NOMO-1 treated with dmso at 0.1 percent for 144 hours (cell line): Measurements from ENCODE around the gene IL12RB1.

Experiments
- DNase-seq: peaks from one replicate; lab custom pipeline; 2025; ENCODE audit not compliant: unreplicated experiment; lab: John Stamatoyannopoulos, UW

Gene IL12RB1

DNA sequence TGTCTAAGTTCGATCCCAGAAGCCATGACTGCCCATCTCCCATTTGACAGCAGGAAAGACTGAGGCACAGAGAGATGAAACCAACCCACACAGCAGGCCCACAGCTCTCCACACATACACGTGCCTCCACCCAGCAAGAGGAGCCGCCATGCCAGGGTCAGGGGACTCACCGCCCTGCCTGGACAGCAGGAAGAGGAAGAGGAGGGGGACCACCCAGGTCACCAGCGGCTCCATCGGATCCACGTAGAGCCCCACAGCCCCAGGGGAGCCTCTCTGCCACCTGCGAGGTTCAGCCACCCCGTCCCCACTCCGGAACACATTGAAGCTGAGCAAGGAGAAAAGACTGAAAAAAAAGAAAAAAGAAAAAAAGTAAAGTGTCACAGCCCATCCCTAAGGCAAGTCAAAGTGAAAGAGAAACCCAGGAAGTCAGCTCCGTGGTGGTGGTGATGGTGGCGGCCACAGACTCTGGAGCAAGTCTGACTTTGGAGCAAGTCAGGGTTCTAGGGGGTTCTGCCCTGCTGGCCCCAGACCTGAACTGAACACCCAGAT is at the start of gene IL12RB1:
Gene IL12RB1, minus strand, starts transcription at position 345 of the 549 bp plus-strand sequence. Its CDS starts 111 bp downstream, at position 234.
- peak; percentile 46 for DNase-seq

DNA sequence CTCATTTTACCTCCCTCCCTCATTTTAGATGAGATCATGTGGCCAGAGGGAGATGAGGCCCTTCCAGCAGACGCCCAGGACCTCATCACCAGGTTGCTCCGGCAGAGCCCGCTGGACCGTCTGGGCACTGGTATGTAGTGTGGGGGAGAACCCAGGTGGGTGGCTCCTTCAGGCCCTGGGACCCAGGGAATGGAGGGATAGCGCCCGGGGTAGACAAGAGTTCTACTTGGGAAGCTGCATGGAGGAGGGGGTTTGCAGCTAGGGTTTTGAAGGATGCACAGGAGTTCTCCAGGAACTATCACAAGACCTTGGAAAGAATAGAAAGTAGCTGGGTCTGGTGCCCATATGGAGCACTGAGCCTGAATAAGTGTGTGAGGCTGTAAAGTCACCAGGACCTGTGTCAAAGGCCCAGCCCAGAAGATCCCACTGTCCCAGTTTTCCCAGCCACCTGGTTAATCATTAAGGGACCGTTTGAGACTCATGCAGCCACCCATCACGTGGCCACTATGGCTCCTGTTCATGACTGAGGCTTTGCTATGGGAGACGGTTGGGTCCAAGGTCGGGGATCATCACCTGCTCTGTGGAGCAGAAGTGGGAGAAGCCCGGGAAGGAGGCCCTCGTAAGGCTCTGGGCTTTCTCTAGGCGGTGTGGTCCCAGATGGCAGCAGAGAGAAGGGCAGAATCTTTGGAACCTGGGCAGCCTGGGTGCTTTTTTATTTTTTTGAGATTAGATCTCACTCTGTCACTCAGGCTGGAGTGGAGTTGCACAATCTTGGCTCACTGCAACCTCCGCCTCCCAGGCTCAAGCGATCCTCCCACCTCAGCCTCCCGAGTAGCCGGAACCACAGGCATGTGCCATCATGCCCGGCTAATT is 49.2 kb upstream of the IL12RB1 start:
- no peak for DNase-seq

DNA sequence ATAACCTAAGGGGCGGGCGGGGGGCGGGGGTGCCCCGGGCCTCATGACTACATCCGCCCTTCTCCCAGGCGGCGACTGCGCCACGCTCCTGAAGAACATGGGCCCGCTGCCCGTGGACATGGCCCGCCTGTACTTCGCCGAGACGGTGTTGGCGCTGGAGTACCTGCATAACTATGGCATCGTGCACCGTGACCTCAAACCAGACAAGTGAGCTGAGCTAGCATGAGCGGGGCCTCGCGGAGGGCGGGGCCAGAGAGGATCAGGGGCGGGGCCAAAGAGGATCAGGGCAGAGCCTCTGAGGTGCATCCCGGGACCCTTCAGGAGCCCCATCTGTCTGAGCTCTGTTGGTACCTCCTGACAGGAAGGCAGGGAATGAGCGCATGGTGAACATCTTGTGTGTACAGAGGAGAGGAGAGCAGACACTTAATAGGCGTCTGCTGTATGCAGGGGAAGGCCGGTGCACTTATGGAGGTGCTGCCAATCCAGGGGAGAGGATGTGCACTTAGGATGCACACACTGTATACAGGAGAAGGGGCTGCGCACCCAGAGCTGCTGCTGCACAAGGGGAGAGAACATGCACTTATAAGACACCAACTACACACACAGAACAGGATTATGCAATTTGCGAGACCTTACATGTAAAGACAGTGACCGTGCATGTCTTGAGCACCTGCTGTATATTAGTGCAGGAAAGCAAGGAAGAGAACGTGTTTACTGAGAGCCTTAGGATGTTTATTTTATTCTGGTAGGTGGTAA is 45.3 kb upstream of the IL12RB1 start:
- no peak for DNase-seq

DNA sequence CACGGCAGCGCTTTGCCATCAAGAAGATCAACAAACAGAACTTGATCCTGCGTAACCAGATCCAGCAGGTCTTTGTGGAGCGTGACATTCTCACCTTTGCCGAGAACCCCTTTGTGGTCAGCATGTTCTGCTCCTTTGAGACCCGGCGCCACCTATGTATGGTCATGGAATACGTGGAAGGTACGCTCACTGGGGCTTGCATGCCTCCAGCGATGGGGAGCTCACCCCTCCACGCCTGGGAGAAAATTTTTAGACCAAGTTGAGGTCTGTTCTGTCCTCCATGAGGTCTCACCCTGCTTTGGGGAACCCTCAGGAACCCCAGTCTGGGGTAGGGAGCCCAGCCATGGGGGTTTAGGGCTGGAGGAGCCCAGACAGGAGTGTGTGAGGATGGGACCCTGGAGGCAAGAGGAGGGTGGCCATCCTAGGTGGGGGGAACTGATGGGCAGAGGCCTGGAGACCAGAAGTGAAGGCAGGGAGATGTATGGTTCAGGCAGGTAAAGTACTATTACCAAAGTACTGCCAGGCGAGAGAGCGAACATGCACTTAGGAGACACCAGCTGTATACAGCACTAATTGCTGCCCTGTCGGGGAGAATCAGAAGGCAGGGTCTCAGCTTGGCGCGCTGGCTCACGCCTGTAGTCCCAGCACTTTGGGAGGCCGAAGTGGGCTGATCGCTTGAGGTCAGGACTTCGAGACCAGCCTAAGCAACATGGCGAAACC is 43.9 kb upstream of the IL12RB1 start:
- DNase-seq = no peak

DNA sequence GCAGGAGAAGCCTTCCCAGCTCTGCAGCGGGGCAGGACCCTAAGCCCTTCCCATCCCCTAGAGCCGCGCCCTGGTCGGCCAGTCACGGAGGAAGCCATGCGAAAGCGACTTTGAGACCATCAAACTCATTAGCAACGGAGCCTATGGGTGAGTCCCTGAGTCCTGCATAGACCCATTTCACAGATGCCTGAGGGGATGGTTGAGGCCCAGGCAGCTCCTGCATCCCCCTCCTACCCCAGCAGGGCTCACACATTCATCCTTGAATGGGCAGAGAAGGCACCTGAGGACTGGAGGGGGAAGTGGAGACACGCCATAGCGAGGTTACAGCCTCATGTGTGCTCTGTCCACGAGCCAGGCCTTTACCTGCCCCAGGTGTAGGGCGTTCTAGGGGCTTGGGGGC is 42.1 kb upstream of the IL12RB1 start:
- DNase-seq = no peak

DNA sequence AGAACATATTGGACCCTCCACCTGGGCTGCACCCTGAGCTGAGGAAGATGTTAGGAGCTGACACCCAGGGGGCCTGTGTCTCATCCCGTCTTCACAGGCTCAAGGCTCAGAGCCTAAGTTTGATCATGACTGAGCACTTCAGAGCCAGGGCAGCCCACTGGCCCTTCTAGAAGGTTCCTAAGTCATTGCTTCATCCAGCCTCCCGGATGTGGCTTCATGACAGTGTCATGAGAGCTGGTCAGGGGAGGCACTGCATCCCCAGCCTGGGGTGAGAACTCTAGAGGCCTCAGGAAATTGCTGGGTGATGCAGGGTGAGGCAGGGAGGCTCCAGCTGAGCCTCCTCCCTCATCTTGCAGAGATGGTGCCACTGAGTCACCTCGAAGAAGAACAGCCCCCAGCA is 41.3 kb upstream of the IL12RB1 start:
- peak; percentile 48 for DNase-seq

DNA sequence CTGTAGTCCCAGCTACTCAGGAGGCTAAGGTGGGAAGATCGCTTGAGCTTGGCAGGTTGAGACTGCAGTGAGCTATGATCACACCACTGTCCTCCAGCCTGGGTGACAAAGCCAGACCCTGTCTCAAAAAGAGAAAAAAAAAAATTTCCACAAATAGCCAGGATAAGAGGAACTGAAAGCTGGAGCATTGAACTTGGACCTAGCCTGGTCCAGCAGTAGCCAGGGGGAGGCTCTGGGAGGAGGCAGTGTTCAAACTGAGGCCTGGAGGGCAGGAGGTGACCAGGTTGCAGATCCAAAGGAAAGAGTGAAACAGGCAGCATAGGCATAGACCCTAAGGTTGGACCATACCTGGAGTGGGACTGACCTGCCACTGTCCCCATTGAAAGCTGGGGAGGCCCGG is 39.4 kb upstream of the IL12RB1 start:
- no peak for DNase-seq

DNA sequence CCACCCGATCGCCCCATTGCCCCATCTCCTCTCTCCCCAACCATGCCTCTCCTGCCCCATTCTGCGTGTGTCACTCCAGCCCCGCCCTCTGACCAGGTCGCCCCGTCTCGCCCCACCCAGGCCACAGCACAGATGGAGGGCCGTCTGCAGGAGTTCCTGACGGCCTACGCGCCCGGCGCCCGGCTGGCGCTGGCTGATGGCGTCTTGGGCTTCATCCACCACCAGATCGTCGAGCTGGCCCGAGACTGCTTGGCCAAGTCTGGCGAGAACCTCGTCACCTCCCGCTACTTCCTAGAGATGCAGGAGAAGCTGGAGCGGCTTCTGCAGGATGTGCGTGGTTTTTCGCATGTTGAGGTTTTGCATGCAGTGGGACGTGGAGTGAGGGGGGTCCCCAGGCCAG is 37.1 kb upstream of the IL12RB1 start:
- DNase-seq = no peak

DNA sequence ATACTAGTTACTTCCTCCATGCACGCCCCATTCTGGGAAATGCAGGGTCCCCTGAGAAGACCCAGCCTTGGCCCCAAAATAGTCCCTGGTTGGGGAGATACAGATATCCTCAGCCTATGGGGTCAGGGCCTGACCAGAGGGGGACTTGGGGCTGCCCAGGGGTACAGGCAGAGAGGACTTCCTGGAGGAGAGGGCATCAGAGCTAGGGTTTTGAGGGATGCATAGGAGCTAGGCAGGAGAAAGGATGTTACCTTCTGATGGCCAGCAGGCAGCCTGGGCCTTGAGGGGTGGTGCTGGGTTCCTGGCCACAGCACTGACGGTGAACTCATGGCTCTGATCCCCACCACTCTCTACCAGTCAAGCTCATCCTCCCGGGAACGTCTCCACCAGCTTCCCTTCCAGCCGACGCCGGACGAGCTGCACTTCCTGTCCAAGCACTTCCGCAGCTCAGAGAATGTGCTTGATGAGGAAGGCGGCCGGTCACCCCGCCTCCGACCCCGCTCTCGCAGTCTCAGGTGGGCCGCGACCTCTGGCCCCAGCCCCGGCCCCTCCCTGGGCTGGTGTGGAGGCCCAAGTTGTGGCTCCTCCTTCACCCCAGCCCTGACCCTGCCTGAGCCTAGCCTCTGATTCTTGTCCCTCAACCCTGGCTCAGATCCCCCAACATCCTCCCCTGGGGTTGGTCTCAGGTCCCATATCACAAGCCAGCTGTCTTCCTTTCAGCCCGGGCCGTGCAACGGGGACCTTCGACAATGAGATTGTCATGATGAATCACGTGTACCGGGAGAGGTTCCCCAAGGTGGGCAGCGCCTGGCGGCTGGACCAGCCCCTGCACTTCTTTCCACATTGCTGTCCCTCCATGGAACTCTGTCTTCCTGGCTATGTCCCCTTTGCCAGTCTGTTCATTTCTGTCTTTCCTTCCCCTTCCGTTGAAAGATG is 36.4 kb upstream of the IL12RB1 start:
- no peak for DNase-seq

DNA sequence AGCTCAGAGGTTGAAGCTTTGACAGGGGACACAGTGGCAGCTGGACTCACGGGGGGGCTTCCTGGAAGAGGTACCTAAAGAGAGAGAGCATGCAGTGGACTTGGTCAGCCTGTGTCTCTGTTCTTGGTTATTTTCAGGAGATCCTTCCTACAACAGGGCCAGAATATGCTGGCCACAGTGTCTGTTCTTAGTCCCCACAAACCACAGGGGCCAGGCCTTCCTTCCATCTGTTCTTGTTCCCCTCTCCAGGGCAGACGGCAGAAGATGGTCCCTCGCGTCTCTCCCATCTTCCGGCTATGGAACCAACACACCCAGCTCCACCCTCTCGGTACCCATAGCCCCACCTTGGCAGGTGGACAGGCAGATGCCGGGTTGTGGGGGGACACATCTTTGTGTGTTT is 35.7 kb upstream of the IL12RB1 start:
- no peak for DNase-seq

DNA sequence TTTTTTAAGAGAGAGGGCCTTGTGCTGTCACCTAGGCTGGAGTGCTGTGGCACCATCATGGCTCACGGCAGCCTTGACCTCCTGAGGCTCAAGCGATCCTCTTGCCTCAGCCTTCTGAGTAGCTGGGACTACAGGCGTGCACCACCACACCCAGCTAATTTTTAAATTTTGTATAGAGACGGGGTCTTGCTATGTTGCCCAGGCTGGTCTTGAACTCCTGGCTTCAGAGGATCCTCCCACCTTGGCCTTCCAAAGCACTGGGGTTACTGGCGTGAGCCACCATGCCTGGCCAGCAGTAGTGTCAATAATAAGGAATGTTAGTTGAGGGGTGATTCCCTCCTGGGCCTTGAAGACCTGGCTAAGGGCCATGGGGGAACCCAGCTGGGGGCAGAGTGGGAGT is 34.4 kb upstream of the IL12RB1 start:
- DNase-seq = no peak

DNA sequence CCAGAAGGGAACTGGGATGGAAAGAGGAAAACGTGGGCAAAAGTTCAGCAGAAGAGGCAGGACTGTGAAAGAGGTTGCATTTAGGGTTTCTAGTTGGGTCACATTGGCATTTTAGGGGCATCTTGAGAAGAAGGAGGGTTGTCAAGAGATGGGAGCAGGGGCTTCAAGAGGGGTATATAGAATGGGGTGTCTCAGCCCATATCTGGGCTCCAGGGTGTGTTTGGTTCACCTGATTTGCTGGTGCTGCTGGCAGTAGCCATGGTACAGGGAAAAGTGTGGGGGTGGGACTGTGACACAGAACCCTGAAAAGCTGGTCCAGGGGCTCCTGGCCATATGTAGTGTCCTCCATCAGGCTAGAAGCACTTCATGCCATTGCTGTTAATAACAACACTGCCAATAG is 33.4 kb upstream of the IL12RB1 start:
- DNase-seq = no peak

DNA sequence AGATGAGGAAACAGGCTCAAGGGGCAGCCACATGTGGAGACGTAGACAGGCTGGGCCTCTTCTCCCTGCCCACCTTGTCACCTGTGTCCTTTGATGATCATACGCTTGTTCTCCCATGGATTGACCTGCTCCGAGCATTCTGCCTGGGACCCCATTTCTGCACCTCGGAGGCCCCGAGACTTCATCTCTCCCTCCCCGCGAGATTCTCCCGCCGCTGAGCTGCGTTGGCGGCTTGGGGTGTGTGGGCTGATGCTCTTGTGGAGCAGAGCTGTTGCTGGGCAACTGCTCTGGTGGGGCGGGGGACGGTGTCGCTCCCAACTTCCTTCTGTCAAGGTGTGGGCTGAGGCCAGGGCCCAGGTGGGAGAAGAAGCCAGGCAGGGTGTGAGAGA is 33.0 kb upstream of the IL12RB1 start:
- no peak for DNase-seq

DNA sequence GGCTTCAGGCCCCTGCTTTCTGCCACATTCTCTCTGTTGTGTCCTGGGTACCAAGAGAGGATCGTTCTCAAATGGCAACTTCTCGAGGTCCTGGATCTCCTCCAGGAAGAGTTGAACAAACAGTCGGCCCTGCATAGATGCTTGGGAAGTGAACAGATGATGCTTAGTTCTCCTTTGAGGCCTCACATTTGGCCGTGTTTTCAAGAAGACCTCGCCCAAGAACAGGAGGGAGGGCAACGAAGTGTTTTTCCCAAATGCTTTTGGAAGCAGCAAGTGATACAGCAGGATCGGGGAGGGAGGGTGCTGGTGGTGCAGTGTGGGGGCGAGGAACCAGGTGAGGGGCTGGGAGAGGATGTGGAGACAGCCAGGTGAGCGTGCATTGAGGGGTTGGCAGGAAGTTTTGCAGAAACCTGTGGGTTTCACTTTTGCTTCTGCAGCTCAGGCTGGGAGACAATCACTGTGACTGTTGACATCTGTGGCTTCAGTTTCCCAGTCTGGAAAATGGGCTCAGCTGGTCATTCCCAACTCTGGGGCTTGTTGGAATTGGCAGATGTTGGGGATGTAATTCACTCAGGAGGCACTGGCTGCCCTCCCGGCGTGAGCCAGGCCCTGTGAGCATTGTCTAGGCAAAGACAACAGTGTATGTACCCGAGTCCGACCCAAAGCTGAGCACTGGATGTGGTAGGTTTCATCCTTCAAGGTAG is 32.4 kb upstream of the IL12RB1 start:
- DNase-seq = no peak

DNA sequence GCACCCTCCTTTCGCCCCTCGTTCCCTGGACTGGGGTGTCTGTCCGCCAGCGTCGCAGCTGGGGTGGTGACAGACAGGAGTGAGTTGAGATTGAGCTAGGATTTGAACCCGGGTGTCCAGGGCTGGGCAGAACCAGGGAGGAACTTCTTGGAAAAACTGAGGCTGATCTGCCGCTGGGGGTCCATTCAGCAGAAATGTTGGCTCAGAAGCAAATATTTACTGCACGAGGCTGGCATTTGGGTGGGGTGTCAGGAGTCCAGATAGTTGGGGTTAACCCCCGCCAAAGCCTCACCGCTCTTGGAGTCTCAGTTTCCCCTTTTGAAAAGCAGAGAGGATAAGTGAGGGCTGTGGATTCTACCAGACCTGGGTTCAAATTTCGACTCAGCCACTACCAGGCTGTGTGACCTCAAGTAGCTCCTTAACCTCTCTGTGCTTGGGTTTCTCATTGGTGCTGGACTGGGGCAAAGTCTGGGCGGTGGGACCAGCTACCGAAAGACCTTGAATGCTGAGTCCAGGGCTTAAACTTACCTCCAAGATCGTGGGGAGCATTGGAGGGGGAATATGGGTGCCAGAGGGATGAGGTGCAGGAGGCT is 31.8 kb upstream of the IL12RB1 start:
- no peak for DNase-seq

DNA sequence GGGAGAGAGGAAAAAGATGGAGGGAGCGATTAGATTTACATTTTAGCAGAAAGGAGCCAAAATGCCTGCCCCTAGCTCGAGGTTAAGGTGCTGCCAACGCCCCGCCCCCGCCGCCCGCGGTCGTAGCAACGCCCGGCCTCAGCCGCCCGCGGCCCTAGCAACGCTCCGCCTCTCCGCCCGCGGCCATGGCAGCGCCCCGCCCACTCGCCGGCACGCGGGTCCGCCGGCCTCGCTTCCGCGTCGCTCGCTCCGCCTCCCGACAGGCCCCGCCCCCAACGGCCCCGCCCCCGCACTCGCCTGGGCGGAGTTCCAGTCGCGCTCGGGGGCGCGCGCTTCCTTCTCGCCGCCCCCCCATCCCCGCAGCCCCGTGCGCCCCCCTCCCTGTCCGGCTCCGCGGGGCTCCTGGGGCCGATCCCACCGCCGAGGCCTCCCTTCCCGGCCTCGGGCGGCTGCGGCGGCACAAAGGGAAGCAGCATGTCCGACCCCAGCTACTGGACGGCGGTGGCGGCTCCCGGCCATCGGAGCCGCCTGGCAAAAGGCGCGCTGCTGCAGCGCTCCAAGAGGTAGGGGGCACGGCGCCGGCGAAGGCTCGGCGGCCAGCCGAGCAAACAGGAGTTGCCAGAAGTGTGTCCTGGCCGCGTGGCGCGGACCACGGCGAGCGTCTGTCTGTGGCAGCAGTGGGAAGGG is 31.1 kb upstream of the IL12RB1 start:
- peak; percentile 91 for DNase-seq

DNA sequence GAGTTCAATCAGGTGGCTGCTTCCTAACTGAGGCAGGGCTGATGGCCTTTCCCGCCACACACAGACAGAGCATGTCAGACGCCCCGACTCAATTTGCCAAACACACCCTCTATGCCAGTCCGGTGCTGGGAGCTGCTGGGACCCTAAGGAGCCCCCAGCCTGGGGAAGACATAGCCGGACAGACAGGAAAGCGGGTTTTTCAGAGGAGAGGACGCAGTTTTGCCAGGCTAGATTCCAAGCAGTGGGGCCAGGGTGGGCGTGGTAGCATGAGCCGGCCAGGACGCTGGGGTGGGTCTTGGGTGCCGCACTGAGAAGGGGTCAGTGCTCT is 30.6 kb upstream of the IL12RB1 start:
- DNase-seq = no peak

DNA sequence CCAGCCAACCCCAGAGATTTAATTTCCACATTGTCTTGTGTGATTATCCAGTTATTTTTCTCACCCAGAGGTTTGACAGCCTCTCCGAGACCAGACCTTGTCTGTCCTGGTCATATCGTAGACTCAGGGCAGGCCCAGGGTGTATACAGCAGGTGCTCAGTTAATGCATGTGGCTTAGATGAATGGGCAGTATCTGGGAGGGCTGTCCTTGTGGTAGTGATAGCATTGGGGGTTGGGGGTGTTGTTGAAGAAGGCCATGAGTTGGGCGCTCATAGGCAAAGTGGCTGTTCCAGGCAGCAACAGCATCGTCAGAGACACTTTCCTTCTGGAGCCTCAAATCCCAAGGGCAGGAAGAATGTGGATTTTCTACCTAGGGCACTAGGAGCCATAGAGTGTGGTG is 27.7 kb upstream of the IL12RB1 start:
- no peak for DNase-seq

DNA sequence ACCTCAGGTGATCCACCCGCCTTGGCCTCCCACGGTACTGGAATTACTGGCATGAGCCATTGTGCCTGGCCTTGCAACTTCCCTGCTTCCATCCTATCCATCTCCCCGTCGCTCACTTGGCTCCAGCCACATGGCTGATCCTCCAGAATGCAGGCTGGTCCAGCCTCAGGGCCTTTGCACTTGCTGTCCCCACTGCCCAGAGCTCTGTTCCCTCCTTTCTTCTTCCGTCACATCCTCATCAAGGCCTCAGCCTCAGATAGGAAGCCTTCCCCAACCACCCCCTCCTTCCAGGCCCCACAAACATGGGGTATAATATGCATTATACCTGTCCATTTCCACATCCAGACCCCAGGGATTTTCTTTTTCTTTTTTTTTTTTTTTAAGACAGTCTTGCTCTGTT is 27.1 kb upstream of the IL12RB1 start:
- no peak for DNase-seq
